Panc1 (cell line): ENCODE data around the gene STXBP5L. TPM values are rescaled to one million over a fixed set of nuclear protein-coding genes. Genes with fewer than 3 reads are reported as not detected.
A peak's percentile ranks its signal among the peaks of the same experiment; 100 is the strongest.

ENCODE experiments used
- ATAC-seq: fragments of 200-7000 bp; cut with Tn5 transposase; 2 replicates; pipeline ENCODE4 v1.9.1; 2020; ENCODE audit warnings: mild to moderate bottlenecking, moderate library complexity
- BruUV-seq: library from RNA; stranded (reverse); fragments of 400-500 nt; replicated peaks from 2 replicates; lab custom pipeline; 2021; lab: Mats Ljungman, UMichigan
- CTCF ChIA-PET: fragments of 300-600 bp; sonication (Branson Sonifier 250); formaldehyde crosslinking; loops from one replicate; lab custom pipeline; 2022; ENCODE audit warnings: antibody characterized with exemption; lab: Charles Lee
- POLR2A ChIA-PET: fragments of 300-600 bp; sonication (Branson Sonifier 250); formaldehyde crosslinking; loops from one replicate; lab custom pipeline; 2022; ENCODE audit warnings: antibody characterized with exemption; lab: Charles Lee
- DNase-seq: peaks from one replicate; pipeline ENCODE4 v3.0.0-alpha.2; 2010; ENCODE audit warnings: low read depth, low spot score
- H3K27ac ChIP-seq: 2 replicates; pipeline ENCODE4 v1.5.1; 2011; ENCODE audit warnings: mild to moderate bottlenecking, low read length, inconsistent platforms
- H3K27me3 ChIP-seq: fragments of 200-500 bp; sonication (Bioruptor generic); 2 replicates; pipeline ENCODE4 v1.6.0; 2014; ENCODE audit warnings: low read length, inconsistent platforms; ENCODE audit not compliant: control insufficient read depth, insufficient read depth
- H3K36me3 ChIP-seq: fragments of 200-500 bp; sonication (Bioruptor generic); 2 replicates; pipeline ENCODE4 v1.5.1; 2014; ENCODE audit warnings: inconsistent platforms, mild to moderate bottlenecking, low read length, moderate library complexity; ENCODE audit not compliant: control insufficient read depth, insufficient read depth
- H3K4me1 ChIP-seq: 2 replicates; pipeline ENCODE4 v1.5.1; 2011; ENCODE audit warnings: inconsistent platforms, mild to moderate bottlenecking, low read length, moderate library complexity; ENCODE audit not compliant: control insufficient read depth, insufficient read depth
- H3K4me3 ChIP-seq, 2 experiments: 2 replicates each; pipeline ENCODE4 v1.5.1; 2011 to 2012; ENCODE audit warnings: low read depth in 2 of 2, low read length in 2 of 2, mild to moderate bottlenecking in 2 of 2, inconsistent platforms in 1 of 2, moderate library complexity in 1 of 2
- H3K9me3 ChIP-seq: fragments of 200-500 bp; sonication (Bioruptor generic); 2 replicates; pipeline ENCODE4 v1.5.1; 2014; ENCODE audit warnings: low read depth, mild to moderate bottlenecking, inconsistent platforms, low read length, moderate library complexity; ENCODE audit not compliant: control insufficient read depth, insufficient read depth
- POLR2AphosphoS5 ChIP-seq: IDR thresholded peaks from 2 replicates; pipeline ENCODE4 v1.6.1; 2012; ENCODE audit warnings: mild to moderate bottlenecking, low read depth, low read length, moderate library complexity
- SIN3A ChIP-seq: IDR thresholded peaks from 2 replicates; pipeline ENCODE4 v1.6.1; 2012; ENCODE audit warnings: low read depth, mild to moderate bottlenecking, low read length, moderate library complexity, borderline replicate concordance; ENCODE audit not compliant: insufficient read depth
- TCF7L2 ChIP-seq: IDR thresholded peaks from 2 replicates; pipeline ENCODE4 v1.6.1; 2011; ENCODE audit warnings: mild to moderate bottlenecking, low read depth, low read length, inconsistent platforms
- in situ Hi-C: cut with HindIII; loops from 2 replicates; pipeline ENCODE4 v1.10.0; 2016; ENCODE audit warnings: low sequenced_read_pairs, low pct_unique_long_range_greater_than_20kb
- intact Hi-C: fragments of 100-400 bp; cut with micrococcal nuclease; formaldehyde crosslinking; loops from one replicate; pipeline ENCODE4 v1.10.0; 2022; ENCODE audit not compliant: unreplicated experiment
- total RNA-seq: library from RNA; stranded (reverse); gene quantifications from one replicate; pipeline ENCODE4 v1.2.1, GENCODE V29; 2021; ENCODE audit not compliant: unreplicated experiment
- TF ChIP-seq, protein P1 (sequence below): fragments of 450-650 bp; IDR thresholded peaks from 2 replicates; pipeline ENCODE4 v1.5.1; 2017; ENCODE audit warnings: mild to moderate bottlenecking
- TF ChIP-seq, protein P2 (sequence below), 2 experiments: IDR thresholded peaks; 2 replicates each; pipeline ENCODE4 v1.6.1; 2011 to 2012; ENCODE audit warnings: low read depth in 2 of 2, control low read depth in 1 of 2, low read length in 1 of 2, mild to moderate bottlenecking in 1 of 2, moderate library complexity in 1 of 2; ENCODE audit not compliant: insufficient read depth in 1 of 2

Gene STXBP5L
- total RNA-seq, 1 experiment from 2014 or later, result 0.05 TPM

DNA sequence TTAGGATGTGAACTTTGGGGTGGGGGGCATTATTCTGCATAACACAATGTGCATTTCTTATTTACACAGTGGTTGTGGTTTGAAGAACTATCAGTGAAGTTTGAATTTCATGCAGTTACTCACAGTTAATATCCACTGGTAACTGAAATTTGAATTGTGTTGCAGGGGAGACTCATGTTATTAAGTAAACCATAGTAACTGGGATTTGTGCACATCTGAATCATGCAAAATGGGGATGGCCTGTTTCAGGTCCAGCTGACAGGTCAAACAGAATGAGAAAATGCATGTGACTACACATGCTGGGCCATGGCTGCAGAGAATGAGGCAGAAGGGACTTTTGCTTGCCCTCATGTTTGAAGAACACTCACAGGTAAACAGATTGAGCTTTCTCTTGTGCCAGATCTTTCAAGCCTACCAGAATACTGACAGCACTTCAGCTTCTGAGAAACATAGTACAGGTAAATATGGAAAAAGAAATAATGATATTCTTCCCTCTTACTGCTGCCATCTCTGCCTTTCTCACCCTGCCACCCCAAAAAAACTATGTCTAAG, 522.7 kb downstream of the STXBP5L start:
- CTCF ChIA-PET, result no interaction called here
- no peak overlapping the region for H3K27ac ChIP-seq
- intact Hi-C loops (no loop called here), in situ Hi-C loops (no loop called here)
- 0 out of 2 replicates have a peak, but pooled peaks cover 3% of the 10 kb centered on the region for H3K4me1 ChIP-seq
- no TSS peak for BruUV-seq
- H3K9me3 ChIP-seq, result no peaks in the 10 kb centered on the region
- ATAC-seq (no peak), DNase-seq (no peak)
- TF ChIP-seq, protein P1, sequence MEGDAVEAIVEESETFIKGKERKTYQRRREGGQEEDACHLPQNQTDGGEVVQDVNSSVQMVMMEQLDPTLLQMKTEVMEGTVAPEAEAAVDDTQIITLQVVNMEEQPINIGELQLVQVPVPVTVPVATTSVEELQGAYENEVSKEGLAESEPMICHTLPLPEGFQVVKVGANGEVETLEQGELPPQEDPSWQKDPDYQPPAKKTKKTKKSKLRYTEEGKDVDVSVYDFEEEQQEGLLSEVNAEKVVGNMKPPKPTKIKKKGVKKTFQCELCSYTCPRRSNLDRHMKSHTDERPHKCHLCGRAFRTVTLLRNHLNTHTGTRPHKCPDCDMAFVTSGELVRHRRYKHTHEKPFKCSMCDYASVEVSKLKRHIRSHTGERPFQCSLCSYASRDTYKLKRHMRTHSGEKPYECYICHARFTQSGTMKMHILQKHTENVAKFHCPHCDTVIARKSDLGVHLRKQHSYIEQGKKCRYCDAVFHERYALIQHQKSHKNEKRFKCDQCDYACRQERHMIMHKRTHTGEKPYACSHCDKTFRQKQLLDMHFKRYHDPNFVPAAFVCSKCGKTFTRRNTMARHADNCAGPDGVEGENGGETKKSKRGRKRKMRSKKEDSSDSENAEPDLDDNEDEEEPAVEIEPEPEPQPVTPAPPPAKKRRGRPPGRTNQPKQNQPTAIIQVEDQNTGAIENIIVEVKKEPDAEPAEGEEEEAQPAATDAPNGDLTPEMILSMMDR, result no peak
- no peak for TF ChIP-seq POLR2AphosphoS5
- TF ChIP-seq SIN3A, result no peak
- TF ChIP-seq TCF7L2, result no peak
- TF ChIP-seq, protein P2, sequence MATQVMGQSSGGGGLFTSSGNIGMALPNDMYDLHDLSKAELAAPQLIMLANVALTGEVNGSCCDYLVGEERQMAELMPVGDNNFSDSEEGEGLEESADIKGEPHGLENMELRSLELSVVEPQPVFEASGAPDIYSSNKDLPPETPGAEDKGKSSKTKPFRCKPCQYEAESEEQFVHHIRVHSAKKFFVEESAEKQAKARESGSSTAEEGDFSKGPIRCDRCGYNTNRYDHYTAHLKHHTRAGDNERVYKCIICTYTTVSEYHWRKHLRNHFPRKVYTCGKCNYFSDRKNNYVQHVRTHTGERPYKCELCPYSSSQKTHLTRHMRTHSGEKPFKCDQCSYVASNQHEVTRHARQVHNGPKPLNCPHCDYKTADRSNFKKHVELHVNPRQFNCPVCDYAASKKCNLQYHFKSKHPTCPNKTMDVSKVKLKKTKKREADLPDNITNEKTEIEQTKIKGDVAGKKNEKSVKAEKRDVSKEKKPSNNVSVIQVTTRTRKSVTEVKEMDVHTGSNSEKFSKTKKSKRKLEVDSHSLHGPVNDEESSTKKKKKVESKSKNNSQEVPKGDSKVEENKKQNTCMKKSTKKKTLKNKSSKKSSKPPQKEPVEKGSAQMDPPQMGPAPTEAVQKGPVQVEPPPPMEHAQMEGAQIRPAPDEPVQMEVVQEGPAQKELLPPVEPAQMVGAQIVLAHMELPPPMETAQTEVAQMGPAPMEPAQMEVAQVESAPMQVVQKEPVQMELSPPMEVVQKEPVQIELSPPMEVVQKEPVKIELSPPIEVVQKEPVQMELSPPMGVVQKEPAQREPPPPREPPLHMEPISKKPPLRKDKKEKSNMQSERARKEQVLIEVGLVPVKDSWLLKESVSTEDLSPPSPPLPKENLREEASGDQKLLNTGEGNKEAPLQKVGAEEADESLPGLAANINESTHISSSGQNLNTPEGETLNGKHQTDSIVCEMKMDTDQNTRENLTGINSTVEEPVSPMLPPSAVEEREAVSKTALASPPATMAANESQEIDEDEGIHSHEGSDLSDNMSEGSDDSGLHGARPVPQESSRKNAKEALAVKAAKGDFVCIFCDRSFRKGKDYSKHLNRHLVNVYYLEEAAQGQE (IDR thresholded peaks at IDR 0.05; ENCODE audit: insufficient read depth in 1 of 2, low read depth in 2 of 2, low read length in 1 of 2), result no peak
- POLR2A ChIA-PET, result no interaction called here
- peaks cover 9% of the 10 kb centered on the region for H3K36me3 ChIP-seq
- H3K4me3 ChIP-seq, result no peak overlapping the region
- no peaks in the 10 kb centered on the region for H3K27me3 ChIP-seq

- CTCF ChIA-PET, result no interaction called here
- intact Hi-C loops, result no loop called here
- H3K27ac ChIP-seq, result peak overlapping the region; percentile 34; the same call in 1 of the 2 replicates
- 0 out of 2 replicates have a peak, but pooled peaks have one; percentile 42 for TF ChIP-seq TCF7L2
- no peak for TF ChIP-seq POLR2AphosphoS5
- 0 out of 2 replicates have a peak, but pooled peaks cover 3% of the 10 kb centered on the region for H3K4me1 ChIP-seq
- DNase-seq (no peak), ATAC-seq (no peak)
- H3K27me3 ChIP-seq, result no peaks in the 10 kb centered on the region
- POLR2A ChIA-PET, result interaction anchor here (0.6 kb wide), 1 partner anchor 82 kb away, joined by 3 read pairs; no protein-coding TSS in a partner anchor
- in situ Hi-C loops, result no loop called here
- no TSS peak for BruUV-seq
- H3K4me3 ChIP-seq, result peak overlapping the region in 1 of 2 experiments; percentile 21; a peak in 1 of 4 replicates
- peaks cover 11% of the 10 kb centered on the region for H3K36me3 ChIP-seq
- H3K9me3 ChIP-seq, result no peaks in the 10 kb centered on the region
Observed at GRCh38 chr3:121431726-121432517, 523.9 kb downstream of the STXBP5L start.
